Parathyroid adenoma (tissue), 2 donors: ENCODE results near the gene MAGEF1.

Experiments used
- H2AFZ ChIP-seq: fragments of 300-600 bp; sonication (generic); one replicate; pipeline ENCODE4 v1.7.0; 2017; ENCODE audit warnings: antibody characterized with exemption, mild to moderate bottlenecking
- H3K27ac ChIP-seq: fragments of 300-600 bp; sonication (generic); one replicate; pipeline ENCODE4 v1.7.0; 2017
- H3K27me3 ChIP-seq: fragments of 300-600 bp; sonication (generic); one replicate; pipeline ENCODE4 v1.7.0; 2017; ENCODE audit warnings: low read length; ENCODE audit not compliant: control insufficient read depth, insufficient read depth
- H3K36me3 ChIP-seq: fragments of 300-600 bp; sonication (generic); one replicate; pipeline ENCODE4 v1.7.0; 2017; ENCODE audit warnings: low read length; ENCODE audit not compliant: control insufficient read depth, insufficient read depth
- H3K4me1 ChIP-seq: fragments of 300-600 bp; sonication (generic); one replicate; pipeline ENCODE4 v1.7.0; 2017; ENCODE audit warnings: control low read depth
- H3K4me2 ChIP-seq: fragments of 300-600 bp; sonication (generic); one replicate; pipeline ENCODE4 v1.7.0; 2017; ENCODE audit warnings: low read length
- H3K4me3 ChIP-seq: fragments of 300-600 bp; sonication (generic); one replicate; pipeline ENCODE4 v1.7.0; 2017; ENCODE audit warnings: low read depth, low read length
- H3K79me2 ChIP-seq: fragments of 300-600 bp; sonication (generic); one replicate; pipeline ENCODE4 v1.7.0; 2017; ENCODE audit warnings: control low read depth
- H3K9ac ChIP-seq: fragments of 300-600 bp; sonication (generic); one replicate; pipeline ENCODE4 v1.7.0; 2017; ENCODE audit warnings: mild to moderate bottlenecking
- H3K9me3 ChIP-seq: fragments of 300-600 bp; sonication (generic); one replicate; pipeline ENCODE4 v1.7.0; 2017; ENCODE audit warnings: low read length; ENCODE audit not compliant: control insufficient read depth
- TF ChIP-seq, protein P1 (sequence below): fragments of 300-600 bp; sonication (generic); IDR thresholded peaks from one replicate; pipeline ENCODE4 v1.7.0; 2017; ENCODE audit warnings: antibody characterized with exemption, mild to moderate bottlenecking
- donor health status: primary hyperparathyroidism.

The MAGEF1 gene

GRCh38 chr3:184737063-184737462 lies 25.2 kb upstream of the MAGEF1 start:
- no peak overlapping the region for H3K4me2 ChIP-seq
- H3K4me1 ChIP-seq = no peaks in the 10 kb centered on the region
- no peak overlapping the region for H3K9ac ChIP-seq
- no peaks in the 10 kb centered on the region for H3K36me3 ChIP-seq
- H3K27ac ChIP-seq = no peak overlapping the region
- TF ChIP-seq, protein P1, sequence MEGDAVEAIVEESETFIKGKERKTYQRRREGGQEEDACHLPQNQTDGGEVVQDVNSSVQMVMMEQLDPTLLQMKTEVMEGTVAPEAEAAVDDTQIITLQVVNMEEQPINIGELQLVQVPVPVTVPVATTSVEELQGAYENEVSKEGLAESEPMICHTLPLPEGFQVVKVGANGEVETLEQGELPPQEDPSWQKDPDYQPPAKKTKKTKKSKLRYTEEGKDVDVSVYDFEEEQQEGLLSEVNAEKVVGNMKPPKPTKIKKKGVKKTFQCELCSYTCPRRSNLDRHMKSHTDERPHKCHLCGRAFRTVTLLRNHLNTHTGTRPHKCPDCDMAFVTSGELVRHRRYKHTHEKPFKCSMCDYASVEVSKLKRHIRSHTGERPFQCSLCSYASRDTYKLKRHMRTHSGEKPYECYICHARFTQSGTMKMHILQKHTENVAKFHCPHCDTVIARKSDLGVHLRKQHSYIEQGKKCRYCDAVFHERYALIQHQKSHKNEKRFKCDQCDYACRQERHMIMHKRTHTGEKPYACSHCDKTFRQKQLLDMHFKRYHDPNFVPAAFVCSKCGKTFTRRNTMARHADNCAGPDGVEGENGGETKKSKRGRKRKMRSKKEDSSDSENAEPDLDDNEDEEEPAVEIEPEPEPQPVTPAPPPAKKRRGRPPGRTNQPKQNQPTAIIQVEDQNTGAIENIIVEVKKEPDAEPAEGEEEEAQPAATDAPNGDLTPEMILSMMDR = no peak
- no peaks in the 10 kb centered on the region for H3K27me3 ChIP-seq
- H3K9me3 ChIP-seq = no peaks in the 10 kb centered on the region
- H3K79me2 ChIP-seq = no peaks in the 10 kb centered on the region
- H3K4me3 ChIP-seq = no peak overlapping the region
- H2AFZ ChIP-seq = no peak overlapping the region

DNA sequence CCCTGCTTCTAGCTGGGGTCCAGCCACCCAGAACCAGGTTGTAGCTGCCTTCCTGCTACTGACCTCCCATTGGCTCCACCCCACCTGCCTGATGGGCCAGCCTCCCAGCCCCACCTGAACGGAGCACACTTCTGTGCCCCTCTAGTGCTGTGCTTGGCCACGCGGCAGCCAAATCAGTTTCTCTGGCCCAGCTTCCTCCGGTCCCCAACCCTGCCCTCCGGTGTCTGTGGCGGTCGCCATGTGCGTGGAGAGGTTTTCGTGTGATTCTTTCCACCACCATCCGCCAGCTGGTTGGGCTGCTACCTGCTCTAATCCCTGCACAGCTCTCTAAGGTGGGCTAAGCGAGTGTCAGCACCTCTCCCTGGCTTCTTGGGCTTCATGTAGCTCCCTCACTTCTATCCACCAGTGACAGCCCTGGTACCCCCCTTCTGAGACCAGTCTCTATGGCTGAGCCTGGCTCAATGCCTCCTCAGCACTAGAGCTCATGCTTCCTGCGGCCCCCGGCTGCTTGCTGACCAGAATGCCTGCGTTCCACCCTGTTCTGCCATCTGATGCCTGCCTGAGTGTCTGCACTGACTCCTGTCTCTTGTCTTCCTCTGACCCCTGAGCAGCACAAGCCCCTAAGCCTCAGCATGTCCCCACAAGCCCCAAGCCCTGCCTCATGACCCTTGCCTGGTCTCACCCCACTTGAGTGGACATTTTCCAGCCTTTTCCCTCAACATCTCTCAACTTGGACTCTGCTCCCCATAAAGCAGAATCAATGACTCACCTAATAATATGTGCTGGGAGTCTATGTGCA lies 23.2 kb upstream of the MAGEF1 start:
- H3K9ac ChIP-seq = no peak overlapping the region
- no peaks in the 10 kb centered on the region for H3K9me3 ChIP-seq
- TF ChIP-seq, protein P1 = no peak
- H3K4me2 ChIP-seq = no peak overlapping the region
- H3K4me1 ChIP-seq = no peaks in the 10 kb centered on the region
- no peaks in the 10 kb centered on the region for H3K27me3 ChIP-seq
- no peaks in the 10 kb centered on the region for H3K36me3 ChIP-seq
- H3K27ac ChIP-seq = no peak overlapping the region
- no peak overlapping the region for H3K4me3 ChIP-seq
- H2AFZ ChIP-seq = no peak overlapping the region
- no peaks in the 10 kb centered on the region for H3K79me2 ChIP-seq

GRCh38 chr3:184733971-184734608 lies 22.2 kb upstream of the MAGEF1 start:
- H3K9ac ChIP-seq = no peak overlapping the region
- TF ChIP-seq, protein P1 = no peak
- H3K4me1 ChIP-seq = no peaks in the 10 kb centered on the region
- H3K4me2 ChIP-seq = no peak overlapping the region
- no peaks in the 10 kb centered on the region for H3K79me2 ChIP-seq
- no peak overlapping the region for H3K4me3 ChIP-seq
- H3K9me3 ChIP-seq = no peaks in the 10 kb centered on the region
- no peak overlapping the region for H3K27ac ChIP-seq
- no peak overlapping the region for H2AFZ ChIP-seq
- H3K27me3 ChIP-seq = no peaks in the 10 kb centered on the region
- H3K36me3 ChIP-seq = no peaks in the 10 kb centered on the region

DNA sequence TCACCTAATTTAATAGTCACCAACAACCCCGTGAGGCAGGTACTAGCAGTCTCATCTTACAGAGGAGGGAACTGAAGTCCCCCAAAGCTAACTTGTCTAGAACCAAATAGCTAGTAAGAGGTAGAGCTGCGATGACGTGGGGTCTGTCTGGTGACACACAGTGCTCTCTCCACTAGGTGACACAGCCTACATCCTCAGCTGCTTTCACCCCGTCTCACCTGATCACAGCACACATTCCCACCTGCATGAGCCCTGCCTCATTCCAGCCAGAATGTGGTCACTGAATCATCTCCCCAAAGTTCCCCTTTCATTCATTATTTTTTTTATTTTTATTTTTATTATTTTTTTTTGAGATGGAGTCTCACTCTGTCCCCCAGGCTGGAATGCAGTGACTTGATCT lies 21.3 kb upstream of the MAGEF1 start:
- no peaks in the 10 kb centered on the region for H3K79me2 ChIP-seq
- H2AFZ ChIP-seq = no peak overlapping the region
- no peak overlapping the region for H3K9ac ChIP-seq
- H3K4me2 ChIP-seq = no peak overlapping the region
- no peaks in the 10 kb centered on the region for H3K27me3 ChIP-seq
- no peak overlapping the region for H3K27ac ChIP-seq
- H3K36me3 ChIP-seq = no peaks in the 10 kb centered on the region
- TF ChIP-seq, protein P1 = no peak
- no peak overlapping the region for H3K4me3 ChIP-seq
- no peaks in the 10 kb centered on the region for H3K4me1 ChIP-seq
- no peaks in the 10 kb centered on the region for H3K9me3 ChIP-seq
